Trophoblast cell (in vitro differentiated cells and primary cell): ENCODE results near the gene SLF1.

Experiments
- DNase-seq, 2 donors: peaks; one replicate each; pipeline ENCODE4 v3.0.0-alpha.2; 2016
- H2AFZ ChIP-seq: 2 replicates; pipeline ENCODE4 v1.6.1; 2013; ENCODE audit warnings: low read length, moderate library complexity, mild to moderate bottlenecking; ENCODE audit not compliant: insufficient read depth, poor library complexity
- H2AK5ac ChIP-seq: 2 replicates; pipeline ENCODE4 v1.6.1; 2013; ENCODE audit warnings: mild to moderate bottlenecking, low read length
- H2BK120ac ChIP-seq: 2 replicates; pipeline ENCODE4 v1.6.1; 2013; ENCODE audit warnings: low read length, mild to moderate bottlenecking, moderate library complexity; ENCODE audit not compliant: insufficient read depth, poor library complexity
- H2BK12ac ChIP-seq: 2 replicates; pipeline ENCODE4 v1.6.1; 2013; ENCODE audit warnings: mild to moderate bottlenecking, low read length, moderate library complexity
- H2BK5ac ChIP-seq: 2 replicates; pipeline ENCODE4 v1.6.1; 2013; ENCODE audit warnings: low read length, low read depth, moderate library complexity, mild to moderate bottlenecking; ENCODE audit not compliant: poor library complexity
- H3K14ac ChIP-seq: 2 replicates; pipeline ENCODE4 v1.6.1; 2013; ENCODE audit warnings: mild to moderate bottlenecking, low read length
- H3K18ac ChIP-seq: 2 replicates; pipeline ENCODE4 v1.6.1; 2013; ENCODE audit warnings: mild to moderate bottlenecking, low read length
- H3K23ac ChIP-seq: 2 replicates; pipeline ENCODE4 v1.6.1; 2013; ENCODE audit warnings: low read length
- H3K27ac ChIP-seq: 2 replicates; pipeline ENCODE4 v1.5.1; 2013; ENCODE audit warnings: low read depth, mild to moderate bottlenecking, inconsistent platforms, low read length, moderate library complexity
- H3K27me3 ChIP-seq: 2 replicates; pipeline ENCODE4 v1.6.1; 2013; ENCODE audit warnings: inconsistent platforms, mild to moderate bottlenecking, low read length, moderate library complexity; ENCODE audit not compliant: insufficient read depth
- H3K36me3 ChIP-seq, 2 experiments: 1 replicate in 1 of 2; 2 replicates in 1 of 2; pipeline ENCODE4 v1.6.1; 2013; ENCODE audit warnings: low read length in 2 of 2, mild to moderate bottlenecking in 2 of 2, moderate library complexity in 1 of 2; ENCODE audit not compliant: insufficient read depth in 2 of 2, control insufficient read depth in 1 of 2
- H3K4ac ChIP-seq: 2 replicates; pipeline ENCODE4 v1.6.1; 2013; ENCODE audit warnings: low read depth, mild to moderate bottlenecking, low read length, moderate library complexity
- H3K4me1 ChIP-seq, 2 experiments: 1 replicate in 1 of 2; 2 replicates in 1 of 2; pipeline ENCODE4 v1.6.1; 2013; ENCODE audit warnings: low read length in 2 of 2, mild to moderate bottlenecking in 2 of 2, moderate library complexity in 1 of 2; ENCODE audit not compliant: insufficient read depth in 2 of 2, control insufficient read depth in 1 of 2
- H3K4me2 ChIP-seq: 2 replicates; pipeline ENCODE4 v1.6.1; 2013; ENCODE audit warnings: inconsistent platforms, mild to moderate bottlenecking, low read length, moderate library complexity
- H3K4me3 ChIP-seq: 2 replicates; pipeline ENCODE4 v1.5.1; 2013; ENCODE audit warnings: mild to moderate bottlenecking, low read depth, low read length, inconsistent platforms
- H3K79me1 ChIP-seq: one replicate; pipeline ENCODE4 v1.6.1; 2013; ENCODE audit warnings: low read length
- H3K79me2 ChIP-seq: 2 replicates; pipeline ENCODE4 v1.6.1; 2013; ENCODE audit warnings: low read length, mild to moderate bottlenecking; ENCODE audit not compliant: control insufficient read depth, insufficient read depth, poor library complexity
- H3K9ac ChIP-seq: 2 replicates; pipeline ENCODE4 v1.6.1; 2013; ENCODE audit warnings: mild to moderate bottlenecking, low read length
- H3K9me3 ChIP-seq: 2 replicates; pipeline ENCODE4 v1.6.1; 2013; ENCODE audit warnings: low read depth, mild to moderate bottlenecking, control low read depth, inconsistent platforms, low read length; ENCODE audit not compliant: insufficient read depth
- H4K12ac ChIP-seq: 2 replicates; pipeline ENCODE4 v1.6.1; 2013; ENCODE audit warnings: low read depth, mild to moderate bottlenecking, low read length, moderate library complexity
- H4K8ac ChIP-seq: 2 replicates; pipeline ENCODE4 v1.6.1; 2013; ENCODE audit warnings: low read depth, mild to moderate bottlenecking, low read length, moderate library complexity
- H4K91ac ChIP-seq: one replicate; pipeline ENCODE4 v1.6.1; 2013; ENCODE audit warnings: low read depth, mild to moderate bottlenecking, low read length, moderate library complexity
- whole genome bisulfite sequencing: extraction: QIAGEN DNeasy Blood & Tissue Kit; methylation state at CpG from one replicate; pipeline ENCODE4 v1.1.7; 2013; ENCODE audit warnings: missing lambda C conversion rate; ENCODE audit not compliant: insufficient read length, insufficient coverage; ENCODE audit errors: extremely low coverage; 5-methylcytosine and 5-hydroxymethylcytosine counted together

Gene SLF1

GRCh38 chr5:94746731-94747124 is 128.3 kb downstream of the SLF1 start:
- Histone ChIP-seq H3K4ac (no peak overlapping the region), H2AFZ (no peak overlapping the region), H3K79me1 (no peaks in the 10 kb centered on the region), H3K27ac (no peak overlapping the region), H3K27me3 (no peaks in the 10 kb centered on the region), H2BK5ac (no peak overlapping the region), H4K8ac (no peak overlapping the region), H4K91ac (no peak overlapping the region), H3K23ac (no peak overlapping the region), H3K79me2 (no peaks in the 10 kb centered on the region), H2AK5ac (no peak overlapping the region), H2BK12ac (no peak overlapping the region), H2BK120ac (no peak overlapping the region), H3K14ac (no peak overlapping the region), H3K4me2 (no peak overlapping the region), H3K9ac (no peak overlapping the region), H3K9me3 (no peaks in the 10 kb centered on the region), H3K36me3 (no peaks in the 10 kb centered on the region), H3K4me3 (no peak overlapping the region), H4K12ac (no peak overlapping the region), H3K4me1 (no peaks in the 10 kb centered on the region), H3K18ac (no peak overlapping the region)
- no CpG with 5 or more reads among the region's 1 CpG for WGBS
- DNase-seq = no peak
